ENCODE measurements around the gene GALNT10. TPM values are rescaled to one million over a fixed set of nuclear protein-coding genes. Genes with fewer than 3 reads are reported as not detected.
A peak's percentile ranks its signal among the peaks of the same experiment; 100 is the strongest.

Gene GALNT10
- total RNA-seq, 2 donors from 2014 or later, result 11.5 to 19.5 TPM

GRCh38 chr5:154466671-154467070 lies 276.1 kb downstream of the GALNT10 start:
- WGBS, 2 donors, result 64 to 78% methylated on average over 5 of the region's 5 CpGs
- H3K4me3 ChIP-seq, result no peak overlapping the region
- H3K9me3 ChIP-seq, result no peaks in the 10 kb centered on the region
- no peaks in the 10 kb centered on the region for H3K36me3 ChIP-seq (replicated peaks in 1 of 2; ENCODE audit: insufficient read depth in 1 of 2, low read depth in 2 of 2)
- H3K27ac ChIP-seq, result no peak overlapping the region
- H3K4me1 ChIP-seq, result no peaks in the 10 kb centered on the region
- no peak for ATAC-seq
- TF ChIP-seq POLR2A (IDR thresholded peaks at IDR 0.05), result no peak
- TF ChIP-seq CTCF (IDR thresholded peaks at IDR 0.05), result no peak
- no peaks in the 10 kb centered on the region for H3K27me3 ChIP-seq
- intact Hi-C loops (cut with DNase I), result no loop called here
- DNase-seq, result no peak

- H3K27ac ChIP-seq, result no peak overlapping the region
- H3K36me3 ChIP-seq (replicated peaks in 1 of 2; ENCODE audit: insufficient read depth in 1 of 2, low read depth in 2 of 2), result no peaks in the 10 kb centered on the region
- 34 to 43% methylated on average over 16 to 18 of the region's 18 CpGs for WGBS, 2 donors
- no peak for TF ChIP-seq POLR2A (IDR thresholded peaks at IDR 0.05)
- TF ChIP-seq CTCF (IDR thresholded peaks at IDR 0.05), result peak; percentile 68 to 95 (median 74)
- H3K27me3 ChIP-seq, result peaks cover 0 to 3% of the 10 kb centered on the region in 2 donors
- H3K4me3 ChIP-seq, result no peak overlapping the region
- ATAC-seq, result peak; percentile 83
- intact Hi-C loops (cut with DNase I), result no loop called here
- no peaks in the 10 kb centered on the region for H3K9me3 ChIP-seq
- DNase-seq, result peak; percentile 72 to 83 (median 76)
- H3K4me1 ChIP-seq, result no peaks in the 10 kb centered on the region
Observed at GRCh38 chr5:154467655-154468354, 277.3 kb downstream of the GALNT10 start.

- Histone ChIP-seq H3K36me3 (replicated peaks in 1 of 2; ENCODE audit: insufficient read depth in 1 of 2, low read depth in 2 of 2) (no peaks in the 10 kb centered on the region), H3K9me3 (no peaks in the 10 kb centered on the region), H3K4me1 (peaks cover 15% of the 10 kb centered on the region), H3K4me3 (no peak overlapping the region), H3K27me3 (peaks cover 0 to 22% of the 10 kb centered on the region in 2 donors), H3K27ac (no peak overlapping the region)
- DNase-seq (no peak), ATAC-seq (no peak)
- intact Hi-C loops (cut with DNase I), result no loop called here
- TF ChIP-seq POLR2A (IDR thresholded peaks at IDR 0.05), result no peak
- TF ChIP-seq CTCF (IDR thresholded peaks at IDR 0.05), result no peak
- 9 to 19% methylated on average over 2 of the region's 2 CpGs for WGBS, 2 donors
Observed at GRCh38 chr5:154470137-154470536, 279.6 kb downstream of the GALNT10 start.

MicroRNAs within 50 kb of the gene (microRNA counts, 767-probe panel; counts per million panel counts)
- 0 to 736 counts per million in 2 donors for microRNA hsa-miR-1294

Small RNA genes within 50 kb of the gene (microRNA-seq; reads per million reads assigned to microRNA genes)
- 3.3 to 4.0 reads per million in 2 donors for gene MIR1294 (ENCODE audit: borderline number of aligned reads in 2 of 2, borderline replicate concordance in 2 of 2)

Small RNA genes within 50 kb of the gene (small RNA-seq; reads per million reads assigned to genes)
- gene MIR1294 (0.52 reads per million, percentile 4 among the genes with 10 or more reads in this experiment), gene RN7SL655P (not detected)

Other genes with a start within 250 kb of the GALNT10 start
- gene FAM114A2, start 151.8 kb upstream of the GALNT10 start, total RNA-seq, result 10 to 100 TPM in 1 of 2 donors, 1 to 10 TPM in 1; 8.9 to 31.1 TPM
- gene MFAP3, start 151.8 kb upstream of the GALNT10 start, total RNA-seq, result 10 to 100 TPM; 14.3 to 23.4 TPM

Measured in body of pancreas (tissue), 4 donors.